Left ventricle myocardium inferior (tissue), 1 donor: ENCODE data around the gene UVRAG. TPM values are rescaled to one million over a fixed set of nuclear protein-coding genes. Genes with fewer than 3 reads are reported as not detected.

Experiments
- DNase-seq: peaks from one replicate; pipeline ENCODE4 v3.0.0-alpha.2; 2020
- H3K27ac ChIP-seq: fragments of 200-600 bp; replicated peaks from 2 replicates; pipeline ENCODE4 v1.8.0; 2021
- H3K27me3 ChIP-seq: fragments of 200-600 bp; 2 replicates; pipeline ENCODE4 v1.8.0; 2021; ENCODE audit warnings: low read depth
- H3K36me3 ChIP-seq: fragments of 200-600 bp; 2 replicates; pipeline ENCODE4 v1.8.0; 2021
- H3K4me1 ChIP-seq: fragments of 200-600 bp; 2 replicates; pipeline ENCODE4 v1.8.0; 2021
- H3K4me3 ChIP-seq: fragments of 200-600 bp; 2 replicates; pipeline ENCODE4 v1.8.0; 2021; ENCODE audit warnings: mild to moderate bottlenecking, moderate library complexity
- H3K9me3 ChIP-seq: fragments of 200-600 bp; replicated peaks from 2 replicates; pipeline ENCODE4 v1.8.0; 2021
- intact Hi-C: fragments of 100-400 bp; cut with micrococcal nuclease; formaldehyde crosslinking; loops from one replicate; pipeline ENCODE4 v1.11.0; 2022
- total RNA-seq: library from RNA; stranded (reverse); fragmentation: NEBNext Ultra II Directional; extraction: Animal tissue kit (Norgen Biotek cat#: 25700); gene quantifications from one replicate; pipeline ENCODE4 v1.2.1, GENCODE V29; 2021
- TF ChIP-seq, protein P1 (sequence below): fragments of 200-600 bp; IDR thresholded peaks from 2 replicates; pipeline ENCODE4 v1.8.0; 2021; ENCODE audit warnings: antibody characterized with exemption, mild to moderate bottlenecking, borderline replicate concordance
- donor health status: DM: no; HTN: yes; CAD: no; lungs with severe emphysema.

The UVRAG gene
- total RNA-seq, 1 donor from 2014 or later: 11.4 TPM

DNA sequence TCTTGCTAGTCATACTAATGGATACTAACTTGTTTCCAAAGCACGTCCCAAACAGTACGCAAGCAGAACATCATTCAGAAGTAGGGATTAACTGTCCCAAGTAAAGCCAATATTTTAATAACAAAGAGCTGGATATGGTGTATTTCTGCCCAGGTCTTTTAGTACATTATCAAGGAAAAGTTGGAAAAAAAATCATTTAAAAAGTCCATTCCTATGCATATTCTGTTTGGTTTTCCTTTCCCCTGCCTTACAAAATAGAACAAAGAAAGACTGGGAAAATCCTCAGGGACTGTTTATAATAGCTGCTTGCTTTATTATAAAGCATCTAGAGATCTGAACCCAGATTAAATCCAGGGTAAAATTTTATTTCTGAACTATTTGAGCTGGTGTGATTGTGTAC, 83.9 kb downstream of the UVRAG start:
- Histone ChIP-seq H3K4me3 (no peak overlapping the region), H3K9me3 (no peaks in the 10 kb centered on the region), H3K27ac (no peak overlapping the region), H3K4me1 (peaks cover 29% of the 10 kb centered on the region), H3K36me3 (no peaks in the 10 kb centered on the region), H3K27me3 (no peaks in the 10 kb centered on the region)
- no peak for DNase-seq
- TF ChIP-seq, protein P1, sequence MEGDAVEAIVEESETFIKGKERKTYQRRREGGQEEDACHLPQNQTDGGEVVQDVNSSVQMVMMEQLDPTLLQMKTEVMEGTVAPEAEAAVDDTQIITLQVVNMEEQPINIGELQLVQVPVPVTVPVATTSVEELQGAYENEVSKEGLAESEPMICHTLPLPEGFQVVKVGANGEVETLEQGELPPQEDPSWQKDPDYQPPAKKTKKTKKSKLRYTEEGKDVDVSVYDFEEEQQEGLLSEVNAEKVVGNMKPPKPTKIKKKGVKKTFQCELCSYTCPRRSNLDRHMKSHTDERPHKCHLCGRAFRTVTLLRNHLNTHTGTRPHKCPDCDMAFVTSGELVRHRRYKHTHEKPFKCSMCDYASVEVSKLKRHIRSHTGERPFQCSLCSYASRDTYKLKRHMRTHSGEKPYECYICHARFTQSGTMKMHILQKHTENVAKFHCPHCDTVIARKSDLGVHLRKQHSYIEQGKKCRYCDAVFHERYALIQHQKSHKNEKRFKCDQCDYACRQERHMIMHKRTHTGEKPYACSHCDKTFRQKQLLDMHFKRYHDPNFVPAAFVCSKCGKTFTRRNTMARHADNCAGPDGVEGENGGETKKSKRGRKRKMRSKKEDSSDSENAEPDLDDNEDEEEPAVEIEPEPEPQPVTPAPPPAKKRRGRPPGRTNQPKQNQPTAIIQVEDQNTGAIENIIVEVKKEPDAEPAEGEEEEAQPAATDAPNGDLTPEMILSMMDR: no peak
- intact Hi-C loops: loop anchor here (5.0 kb wide), 1 partner anchor 253 kb away; no protein-coding TSS in a partner anchor

DNA sequence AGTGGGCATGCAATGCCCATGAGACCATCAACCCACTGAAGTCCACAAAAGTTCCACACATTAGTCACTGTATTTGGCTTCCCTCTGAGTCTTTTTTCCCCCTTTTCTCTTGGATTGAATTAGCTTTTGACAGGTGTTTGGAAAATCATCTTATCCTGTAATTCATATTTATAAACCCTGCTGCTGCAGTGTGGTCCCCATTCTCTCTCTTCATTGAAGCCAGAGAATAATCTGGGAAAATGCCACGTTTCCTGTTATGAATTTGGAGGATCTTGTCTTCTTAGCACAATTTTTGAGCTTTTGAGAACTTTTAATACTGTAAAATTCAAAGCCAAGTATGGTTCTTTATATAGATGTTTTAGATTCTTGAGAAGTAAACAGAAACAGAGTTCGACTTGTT, 84.8 kb downstream of the UVRAG start:
- TF ChIP-seq, protein P1: no peak
- no peak for DNase-seq
- Histone ChIP-seq H3K27ac (no peak overlapping the region), H3K27me3 (no peaks in the 10 kb centered on the region), H3K4me1 (peaks cover 37% of the 10 kb centered on the region), H3K9me3 (no peaks in the 10 kb centered on the region), H3K36me3 (no peaks in the 10 kb centered on the region), H3K4me3 (no peak overlapping the region)
- intact Hi-C loops: loop anchor here (5.0 kb wide), 1 partner anchor 252 kb away; no protein-coding TSS in a partner anchor

DNA sequence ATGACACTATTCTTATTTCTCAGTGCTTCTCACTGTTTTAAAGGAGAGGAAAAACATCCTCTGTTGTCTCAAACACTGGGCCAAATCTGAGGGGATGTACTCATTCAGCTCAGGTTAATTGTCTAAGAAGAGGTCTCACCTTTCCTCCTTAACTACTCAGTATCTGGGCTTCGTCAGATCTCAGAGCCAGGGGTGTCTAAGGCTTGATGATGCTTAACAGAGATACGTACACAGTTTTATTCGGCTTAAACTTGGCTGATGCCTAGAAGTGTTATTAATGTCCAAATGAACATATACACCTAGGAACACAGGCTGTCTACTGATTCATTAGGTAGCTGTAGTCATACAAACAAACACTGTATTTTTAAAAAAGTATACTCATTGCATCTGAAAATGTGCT, 85.8 kb downstream of the UVRAG start:
- no peak for DNase-seq
- Histone ChIP-seq H3K27ac (no peak overlapping the region), H3K4me1 (peaks cover 37% of the 10 kb centered on the region), H3K27me3 (no peaks in the 10 kb centered on the region), H3K9me3 (no peaks in the 10 kb centered on the region), H3K4me3 (no peak overlapping the region), H3K36me3 (no peaks in the 10 kb centered on the region)
- TF ChIP-seq, protein P1: no peak
- intact Hi-C loops: no loop called here

DNA sequence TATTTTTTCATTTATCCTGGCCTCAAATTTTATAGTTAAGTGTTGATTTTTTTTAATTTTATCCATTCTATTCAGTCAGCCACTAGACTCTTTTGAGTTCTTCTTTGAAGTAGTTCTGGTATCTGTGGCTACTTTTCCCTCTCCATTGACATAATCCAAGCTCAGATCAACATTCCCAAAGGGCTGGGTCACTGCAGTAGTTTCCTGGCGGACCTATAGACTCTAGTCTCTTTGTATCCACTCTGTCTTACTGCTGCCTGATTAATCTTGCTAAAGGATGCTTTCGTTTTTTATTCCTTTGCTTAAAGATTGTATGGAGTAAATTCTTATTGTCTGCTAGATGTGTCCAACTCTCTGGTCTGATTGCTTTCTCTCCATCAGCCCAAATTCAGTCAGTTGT, 87.6 kb downstream of the UVRAG start:
- Histone ChIP-seq H3K4me3 (no peak overlapping the region), H3K9me3 (no peaks in the 10 kb centered on the region), H3K36me3 (no peaks in the 10 kb centered on the region), H3K4me1 (peaks cover 34% of the 10 kb centered on the region), H3K27ac (no peak overlapping the region), H3K27me3 (no peaks in the 10 kb centered on the region)
- intact Hi-C loops: no loop called here
- TF ChIP-seq, protein P1: no peak
- DNase-seq: no peak

DNA sequence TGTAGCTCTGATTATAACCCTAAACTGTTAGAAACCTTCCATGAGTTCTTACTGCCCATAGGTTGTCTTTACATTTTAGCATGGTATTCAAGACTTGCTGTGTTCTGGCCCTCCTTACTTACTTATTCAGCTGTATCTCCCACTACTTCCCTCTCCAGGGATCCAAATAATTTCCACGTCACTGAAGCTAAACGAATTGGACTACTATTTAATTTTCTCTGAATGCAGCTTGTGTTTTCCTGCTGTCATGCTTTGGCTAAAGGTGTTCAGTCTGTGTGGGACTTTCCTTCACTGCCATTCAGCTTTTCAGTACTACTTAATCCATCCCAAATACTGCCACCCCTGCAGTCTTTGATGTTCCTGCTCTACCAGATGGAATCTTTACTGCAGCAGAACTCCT, 88.3 kb downstream of the UVRAG start:
- Histone ChIP-seq H3K4me3 (no peak overlapping the region), H3K9me3 (no peaks in the 10 kb centered on the region), H3K27me3 (no peaks in the 10 kb centered on the region), H3K27ac (no peak overlapping the region), H3K36me3 (no peaks in the 10 kb centered on the region), H3K4me1 (peaks cover 34% of the 10 kb centered on the region)
- DNase-seq: no peak
- intact Hi-C loops: no loop called here
- TF ChIP-seq, protein P1: no peak

DNA sequence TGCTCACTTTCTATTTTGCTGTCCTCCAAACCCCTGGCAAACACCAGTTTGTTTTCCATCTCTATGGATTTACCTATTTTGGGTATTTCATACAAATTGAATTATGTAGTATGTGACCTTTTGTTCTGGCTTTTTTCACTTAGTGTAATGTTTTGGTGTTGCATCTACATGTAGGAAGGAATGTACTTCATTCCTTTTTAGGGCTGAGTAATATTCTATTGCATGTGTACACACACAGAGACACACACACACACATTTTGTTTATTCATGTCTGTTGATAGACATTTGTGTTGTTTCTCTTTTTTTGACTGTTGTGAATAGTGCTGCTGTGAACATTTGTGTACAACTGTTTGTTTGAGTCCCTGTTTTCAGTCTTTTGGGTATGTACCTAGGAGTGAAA, 90.4 kb downstream of the UVRAG start:
- H3K9me3 ChIP-seq: no peaks in the 10 kb centered on the region
- intact Hi-C loops: no loop called here
- H3K36me3 ChIP-seq: no peaks in the 10 kb centered on the region
- no peak overlapping the region for H3K27ac ChIP-seq
- peaks cover 24% of the 10 kb centered on the region for H3K4me1 ChIP-seq
- DNase-seq: no peak
- TF ChIP-seq, protein P1: no peak
- no peaks in the 10 kb centered on the region for H3K27me3 ChIP-seq
- H3K4me3 ChIP-seq: no peak overlapping the region
